ENCODE data around the gene POU2AF1. TPM values are rescaled to one million over a fixed set of nuclear protein-coding genes. Genes with fewer than 3 reads are reported as not detected.

The POU2AF1 gene
- polyA plus RNA-seq, 3 donors from 2014 or later = 0.09 TPM; not detected in 2

GRCh38 chr11:111308140-111308539 is 70.9 kb downstream of the POU2AF1 start:
- peaks cover 0 to under 1% (median 0%) of the 10 kb centered on the region in 6 donors for H3K9me3 Mint-ChIP-seq
- H3K4me3 Mint-ChIP-seq = no peak overlapping the region
- no peaks in the 10 kb centered on the region for H3K36me3 Mint-ChIP-seq
- no peaks in the 10 kb centered on the region for H3K4me1 Mint-ChIP-seq
- H3K27ac Mint-ChIP-seq = no peak overlapping the region
- peaks cover 0 to 11% (median 3%) of the 10 kb centered on the region in 3 donors for H3K27me3 Mint-ChIP-seq (ENCODE audit: low read depth in 3 of 3)
- no peak for DNase-seq

GRCh38 chr11:111307472-111308108 is 71.5 kb downstream of the POU2AF1 start:
- no peak for DNase-seq
- Mint-ChIP-seq H3K27ac (no peak overlapping the region), H3K4me3 (no peak overlapping the region), H3K4me1 (no peaks in the 10 kb centered on the region), H3K36me3 (no peaks in the 10 kb centered on the region), H3K9me3 (no peaks in the 10 kb centered on the region), H3K27me3 (ENCODE audit: low read depth in 3 of 3) (peaks cover 0 to 11% (median 4%) of the 10 kb centered on the region in 3 donors)

GRCh38 chr11:111306321-111306720 is 72.8 kb downstream of the POU2AF1 start:
- Mint-ChIP-seq H3K4me1 (no peaks in the 10 kb centered on the region), H3K9me3 (no peaks in the 10 kb centered on the region), H3K4me3 (no peak overlapping the region), H3K36me3 (no peaks in the 10 kb centered on the region), H3K27ac (no peak overlapping the region), H3K27me3 (ENCODE audit: low read depth in 3 of 3) (peaks cover 0 to 16% (median 5%) of the 10 kb centered on the region in 3 donors)
- DNase-seq = no peak

GRCh38 chr11:111305876-111306275 is 73.2 kb downstream of the POU2AF1 start:
- Mint-ChIP-seq H3K4me1 (no peaks in the 10 kb centered on the region), H3K27ac (no peak overlapping the region), H3K27me3 (ENCODE audit: low read depth in 3 of 3) (peaks cover 0 to 21% (median 5%) of the 10 kb centered on the region in 3 donors), H3K9me3 (no peaks in the 10 kb centered on the region), H3K36me3 (no peaks in the 10 kb centered on the region), H3K4me3 (no peak overlapping the region)
- DNase-seq = no peak

- Mint-ChIP-seq H3K27me3 (ENCODE audit: low read depth in 3 of 3) (peaks cover under 1 to 22% (median 5%) of the 10 kb centered on the region in 3 donors), H3K4me1 (no peaks in the 10 kb centered on the region), H3K27ac (no peak overlapping the region), H3K9me3 (no peaks in the 10 kb centered on the region), H3K4me3 (no peak overlapping the region), H3K36me3 (no peaks in the 10 kb centered on the region)
- no peak for DNase-seq
Measured at GRCh38 chr11:111305162-111305802, 73.8 kb downstream of the POU2AF1 start.

- no peak overlapping the region for H3K4me3 Mint-ChIP-seq
- no peak overlapping the region for H3K27ac Mint-ChIP-seq
- no peaks in the 10 kb centered on the region for H3K4me1 Mint-ChIP-seq
- no peaks in the 10 kb centered on the region for H3K36me3 Mint-ChIP-seq
- peaks cover 2 to 22% (median 8%) of the 10 kb centered on the region in 3 donors for H3K27me3 Mint-ChIP-seq (ENCODE audit: low read depth in 3 of 3)
- no peaks in the 10 kb centered on the region for H3K9me3 Mint-ChIP-seq
- DNase-seq = no peak
Measured at GRCh38 chr11:111303461-111303860, 75.6 kb downstream of the POU2AF1 start.

GRCh38 chr11:111302298-111302697 is 76.8 kb downstream of the POU2AF1 start:
- no peak overlapping the region for H3K4me3 Mint-ChIP-seq
- no peaks in the 10 kb centered on the region for H3K36me3 Mint-ChIP-seq
- DNase-seq = no peak
- peaks cover 2 to 18% (median 6%) of the 10 kb centered on the region in 3 donors for H3K27me3 Mint-ChIP-seq (ENCODE audit: low read depth in 3 of 3)
- no peaks in the 10 kb centered on the region for H3K4me1 Mint-ChIP-seq
- no peaks in the 10 kb centered on the region for H3K9me3 Mint-ChIP-seq
- no peak overlapping the region for H3K27ac Mint-ChIP-seq

Other genes starting within 250 kb of the POU2AF1 start
- not detected for gene POU2AF2, start 133.6 kb downstream of the POU2AF1 start, polyA plus RNA-seq
- not detected for gene POU2AF3, start 80.7 kb downstream of the POU2AF1 start, polyA plus RNA-seq
- gene BTG4, start 133.1 kb upstream of the POU2AF1 start, polyA plus RNA-seq = not detected
- gene HOATZ, start 135.5 kb upstream of the POU2AF1 start, polyA plus RNA-seq = not detected
- 1 to 10 TPM in 1 of 3 donors, not detected in 2; 1.6 TPM for gene LAYN, start 161.4 kb upstream of the POU2AF1 start, polyA plus RNA-seq
- gene SIK2, start 223.2 kb upstream of the POU2AF1 start, polyA plus RNA-seq = under 1 TPM; 0.04 to 0.38 (median 0.13) TPM